Suprapubic skin (tissue), 4 donors: ENCODE results near the gene FOXN3.

Experiments
- CTCF ChIP-seq, 2 donors: fragments of 200-600 bp in 1 of 2; fragments of 450-650 bp in 1 of 2; sonication (generic) in 1 of 2; IDR thresholded peaks; one replicate each; pipeline ENCODE4 v1.5.1; 2016 to 2019; ENCODE audit warnings: antibody characterized with exemption in 2 of 2, mild to moderate bottlenecking in 1 of 2, moderate library complexity in 1 of 2
- POLR2A ChIP-seq, 2 donors: fragments of 450-650 bp; IDR thresholded peaks; one replicate each; pipeline ENCODE4 v1.6.1; 2017; ENCODE audit warnings: antibody characterized with exemption in 2 of 2, mild to moderate bottlenecking in 2 of 2, moderate library complexity in 2 of 2
- POLR2AphosphoS5 ChIP-seq, 3 donors: sonication (generic); formaldehyde crosslinking; IDR thresholded peaks; one replicate each; pipeline ENCODE4 v1.6.1; 2017; ENCODE audit warnings: antibody characterized with exemption in 3 of 3

- no peak for TF ChIP-seq POLR2A (IDR thresholded peaks at IDR 0.05)
- no peak for TF ChIP-seq POLR2AphosphoS5 (IDR thresholded peaks at IDR 0.05)
- TF ChIP-seq CTCF (IDR thresholded peaks at IDR 0.05), result no peak
Observed at GRCh38 chr14:89415159-89415558, 1.9 kb downstream of the FOXN3 start.
